PC-9 (cell line): Measurements from ENCODE around the gene ZNF839.

ENCODE experiments used
- EZH2 ChIP-seq: fragments of 200-600 bp; sonication (generic); IDR thresholded peaks from 2 replicates; pipeline ENCODE4 v1.8.0; 2017; ENCODE audit warnings: antibody characterized with exemption, low read depth
- TF ChIP-seq, protein P1 (sequence below): fragments of 200-600 bp; sonication (generic); conservative IDR thresholded peaks from 2 replicates; pipeline ENCODE4 v1.6.1; 2017; ENCODE audit warnings: mixed run types, antibody characterized with exemption, mild to moderate bottlenecking, moderate library complexity

DNA sequence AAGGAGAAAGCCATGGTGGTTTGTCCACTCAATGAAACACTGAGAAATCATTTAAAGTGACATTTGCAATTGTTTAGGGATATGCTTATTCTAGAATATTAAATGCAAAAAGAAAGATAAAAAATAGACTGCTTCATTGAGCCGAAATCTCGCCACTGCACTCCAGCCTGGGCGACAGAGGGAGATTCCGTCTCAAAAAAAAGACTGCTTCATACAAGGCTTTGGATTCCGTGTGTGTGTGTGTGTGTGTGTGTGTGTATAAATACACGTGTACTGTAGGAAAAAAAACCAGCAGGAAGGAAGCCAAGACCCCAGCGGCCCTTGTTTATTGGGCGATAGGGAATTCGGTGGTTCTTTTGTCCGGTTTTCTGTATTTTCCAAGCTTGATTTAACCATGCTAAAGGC is 3.2 kb upstream of the ZNF839 start:
- TF ChIP-seq, protein P1, sequence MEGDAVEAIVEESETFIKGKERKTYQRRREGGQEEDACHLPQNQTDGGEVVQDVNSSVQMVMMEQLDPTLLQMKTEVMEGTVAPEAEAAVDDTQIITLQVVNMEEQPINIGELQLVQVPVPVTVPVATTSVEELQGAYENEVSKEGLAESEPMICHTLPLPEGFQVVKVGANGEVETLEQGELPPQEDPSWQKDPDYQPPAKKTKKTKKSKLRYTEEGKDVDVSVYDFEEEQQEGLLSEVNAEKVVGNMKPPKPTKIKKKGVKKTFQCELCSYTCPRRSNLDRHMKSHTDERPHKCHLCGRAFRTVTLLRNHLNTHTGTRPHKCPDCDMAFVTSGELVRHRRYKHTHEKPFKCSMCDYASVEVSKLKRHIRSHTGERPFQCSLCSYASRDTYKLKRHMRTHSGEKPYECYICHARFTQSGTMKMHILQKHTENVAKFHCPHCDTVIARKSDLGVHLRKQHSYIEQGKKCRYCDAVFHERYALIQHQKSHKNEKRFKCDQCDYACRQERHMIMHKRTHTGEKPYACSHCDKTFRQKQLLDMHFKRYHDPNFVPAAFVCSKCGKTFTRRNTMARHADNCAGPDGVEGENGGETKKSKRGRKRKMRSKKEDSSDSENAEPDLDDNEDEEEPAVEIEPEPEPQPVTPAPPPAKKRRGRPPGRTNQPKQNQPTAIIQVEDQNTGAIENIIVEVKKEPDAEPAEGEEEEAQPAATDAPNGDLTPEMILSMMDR = no peak
- no peak for TF ChIP-seq EZH2
